Measurements from ENCODE around the gene INSL3.

Gene INSL3

DNA sequence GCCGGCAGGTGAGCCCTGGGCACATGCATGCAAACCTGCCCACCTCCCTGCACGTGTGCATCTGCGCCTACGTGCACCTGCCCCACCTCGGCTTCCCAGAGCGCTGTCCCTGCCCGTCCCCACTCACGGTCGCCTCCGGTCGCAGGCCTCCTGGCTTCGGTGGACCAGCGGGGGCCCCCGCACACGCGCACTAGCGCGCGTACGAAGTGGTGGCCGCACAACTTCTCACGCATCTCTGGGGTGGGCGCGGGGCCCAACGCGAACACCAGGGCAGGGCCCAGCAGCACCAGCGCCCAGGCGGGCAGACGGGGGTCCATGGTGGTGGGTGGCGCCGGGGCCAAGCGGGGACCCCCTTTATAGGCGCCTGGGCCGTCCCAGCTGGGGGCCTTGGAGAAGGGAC, at the start of gene INSL3:
Gene INSL3 (minus strand): TSS at position 330 of the 400 bp plus-strand sequence. CDS start 13 bp downstream, at position 317.
- no peak for DNase-seq (ENCODE audit: low read depth)

DNA sequence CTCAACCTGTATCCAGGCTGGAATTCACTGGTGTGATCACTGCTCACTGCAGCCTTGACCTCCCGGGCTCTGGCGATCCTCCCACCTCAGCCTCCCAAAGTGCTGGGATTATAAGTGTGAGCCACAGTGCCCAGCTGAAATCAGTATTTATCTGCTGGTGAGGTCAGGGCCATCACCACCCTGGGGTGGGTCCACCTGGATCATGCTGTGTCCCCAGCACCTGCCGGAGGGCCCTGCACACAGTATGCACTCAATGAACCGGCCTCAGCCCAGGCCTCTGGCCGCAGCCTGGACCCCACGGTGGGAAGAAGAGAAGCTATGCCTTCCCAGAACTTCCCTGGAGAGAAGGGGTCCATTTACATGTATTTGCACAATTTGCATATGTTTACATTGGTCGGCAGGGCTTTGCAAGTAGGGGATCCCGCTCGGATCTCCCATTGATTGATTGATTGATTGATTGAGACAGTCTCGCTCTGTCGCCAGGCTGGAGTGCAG, 47.8 kb upstream of the INSL3 start:
- DNase-seq (ENCODE audit: low read depth) = no peak

DNA sequence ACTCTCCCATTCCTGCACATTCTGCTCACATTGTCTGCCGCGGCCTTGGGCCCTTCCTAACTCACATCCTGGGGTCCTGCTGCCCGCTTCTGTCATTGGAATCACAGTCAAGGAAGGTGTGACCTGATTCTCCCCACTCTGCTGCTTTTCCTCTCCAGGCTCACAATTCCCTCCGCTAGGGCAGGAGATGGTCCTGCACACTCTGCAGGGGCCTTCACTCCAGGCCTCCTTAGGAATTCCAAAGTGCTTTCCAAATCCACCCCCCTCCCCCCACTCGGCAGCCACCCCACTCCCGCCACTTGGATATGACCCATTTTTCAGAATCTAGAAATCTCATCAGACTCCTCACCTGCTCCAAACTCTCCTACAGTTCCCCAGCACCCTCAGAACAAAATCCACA, 47.4 kb upstream of the INSL3 start:
- DNase-seq (ENCODE audit: low read depth) = no peak

DNA sequence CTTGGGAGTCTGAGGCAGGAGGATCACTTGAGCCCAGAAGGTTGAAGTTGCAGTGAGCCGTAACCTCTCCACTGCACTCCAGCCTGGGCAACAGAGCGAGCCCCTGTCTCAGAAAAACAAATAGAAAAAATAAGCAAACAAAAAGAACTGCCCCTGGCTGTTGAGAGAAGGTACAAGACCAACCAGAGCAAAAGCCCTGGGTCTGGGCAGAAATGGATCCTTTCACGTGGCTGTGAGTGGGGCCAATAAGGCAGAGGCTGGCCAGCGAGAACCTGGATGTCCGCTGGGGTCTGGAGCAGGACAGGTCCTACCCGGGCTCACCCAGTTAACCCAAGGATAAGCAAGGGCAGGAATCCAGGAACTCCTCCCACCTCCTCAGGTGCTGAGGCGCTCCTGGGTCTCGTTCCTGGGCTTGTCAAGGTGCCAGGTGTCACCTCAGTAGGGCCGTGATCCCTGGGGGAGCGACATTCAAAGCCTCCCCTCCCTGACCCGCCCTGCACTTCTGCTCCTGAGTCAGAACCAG, 45.7 kb upstream of the INSL3 start:
- no peak for DNase-seq (ENCODE audit: low read depth)

DNA sequence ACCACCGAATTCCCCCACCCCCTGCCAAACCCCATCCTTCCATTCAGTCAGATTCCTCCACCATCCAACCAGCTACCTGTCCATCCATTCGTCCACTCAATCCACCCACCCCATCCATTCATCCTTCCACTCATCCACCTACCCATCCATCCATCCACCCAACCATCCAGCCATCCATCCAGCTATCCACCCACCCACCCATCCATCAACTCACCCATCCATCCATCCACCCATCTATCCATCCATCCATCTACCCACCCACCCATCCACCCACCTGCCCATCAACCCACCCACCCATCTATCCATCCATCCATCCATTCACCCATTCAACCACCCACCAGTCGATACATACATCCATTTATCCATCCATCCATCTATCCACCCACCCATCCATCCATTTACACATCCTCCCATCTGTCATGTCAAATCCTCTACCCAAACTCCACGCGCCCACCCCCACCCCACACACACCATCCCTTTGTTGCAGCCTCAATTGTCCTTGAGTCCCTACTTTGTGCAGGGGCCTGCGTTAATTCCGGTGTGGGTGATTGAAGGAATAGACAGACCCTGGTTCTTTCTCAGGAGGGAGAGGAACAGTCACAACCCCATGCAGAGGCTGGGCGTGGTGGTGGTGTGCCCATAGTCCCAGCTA, 45.1 kb upstream of the INSL3 start:
- no peak for DNase-seq (ENCODE audit: low read depth)

- no peak for DNase-seq (ENCODE audit: low read depth)
Measured at GRCh38 chr19:17865364-17866311, 44.3 kb upstream of the INSL3 start.

DNA sequence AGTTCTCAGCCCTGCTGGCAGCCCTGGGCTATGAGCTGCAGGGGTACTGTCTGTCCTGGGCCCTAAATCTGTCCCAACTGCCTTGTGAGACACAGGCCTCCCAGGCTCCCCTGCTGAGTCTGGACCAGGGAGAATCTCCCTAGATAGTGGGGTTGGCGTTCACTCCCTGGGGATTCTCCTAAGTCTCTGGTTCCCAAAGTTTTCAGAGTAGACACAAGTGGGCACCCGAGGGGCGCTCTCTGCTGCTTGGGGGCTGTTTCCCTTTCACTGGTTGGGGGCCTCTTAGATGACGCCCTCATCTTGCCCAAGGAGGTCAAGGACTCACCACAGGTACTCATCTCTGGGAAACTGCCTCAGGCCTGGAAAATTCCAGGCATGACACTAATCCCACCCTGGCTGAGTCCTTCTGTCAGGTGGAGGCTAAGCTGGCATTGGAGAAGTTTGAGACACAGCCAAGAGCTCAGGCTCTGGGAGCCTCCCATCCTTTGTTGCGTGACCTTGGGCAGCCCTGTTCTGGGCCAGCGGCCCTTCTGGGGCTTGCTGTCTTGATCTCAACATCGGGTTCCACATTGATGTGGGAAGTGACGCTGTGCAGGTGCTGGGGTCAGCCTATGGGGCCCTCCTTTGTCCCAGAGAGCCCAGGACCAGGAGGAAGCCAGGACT, 42.3 kb upstream of the INSL3 start:
- DNase-seq (ENCODE audit: low read depth) = no peak

- DNase-seq (ENCODE audit: low read depth) = no peak
Measured at GRCh38 chr19:17862711-17863519, 41.6 kb upstream of the INSL3 start.

GRCh38 chr19:17861542-17862402, 40.5 kb upstream of the INSL3 start:
- DNase-seq (ENCODE audit: low read depth) = no peak

DNA sequence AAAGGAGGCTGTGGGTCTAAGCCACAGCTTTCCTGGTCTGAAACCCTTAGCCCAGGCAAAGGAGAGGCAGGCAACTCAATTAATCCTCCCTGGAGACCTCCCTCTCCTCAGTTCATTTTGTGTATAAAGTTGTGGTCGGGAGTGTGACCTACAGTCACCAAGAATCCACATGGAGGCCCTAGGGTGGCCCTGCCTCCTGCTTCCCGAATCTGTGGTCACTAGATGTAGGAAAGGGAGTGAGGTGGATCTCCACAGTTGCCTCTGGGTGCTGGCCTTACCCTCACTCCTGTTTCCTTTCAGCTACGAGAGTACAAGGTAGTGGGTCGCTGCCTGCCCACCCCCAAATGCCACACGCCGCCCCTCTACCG, 39.7 kb upstream of the INSL3 start:
- no peak for DNase-seq (ENCODE audit: low read depth)

DNA sequence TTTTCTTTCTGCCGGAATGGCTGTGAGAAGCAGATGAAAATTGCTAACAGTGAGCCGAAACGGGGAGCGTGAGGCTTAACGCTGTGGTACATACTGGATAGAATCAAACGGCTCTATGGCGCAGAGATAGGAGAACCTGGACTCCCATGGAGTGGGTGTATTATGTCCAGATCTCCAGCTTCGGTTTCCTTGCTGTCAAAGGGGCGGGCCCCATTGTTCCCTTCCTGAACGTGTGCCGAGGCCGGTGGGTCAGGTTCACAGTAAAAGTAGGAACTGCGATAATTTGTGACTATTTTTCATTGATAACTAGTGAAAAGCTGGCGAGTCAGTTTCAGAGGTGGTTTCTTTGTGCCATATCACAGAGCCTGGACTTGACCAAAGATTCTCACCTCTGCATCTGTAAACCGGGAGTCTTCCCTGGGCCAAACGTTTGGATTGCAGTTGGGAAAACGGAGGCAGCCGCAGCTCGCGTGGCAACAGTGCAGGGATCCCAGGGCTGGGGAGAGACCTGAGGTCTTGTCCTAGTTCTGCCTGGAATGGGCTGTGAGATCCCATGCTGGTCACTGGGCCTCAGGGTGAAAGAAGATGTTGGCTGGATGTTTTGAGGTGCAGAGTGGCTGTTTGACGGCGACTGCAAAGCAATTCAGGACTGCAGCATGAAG, 39.1 kb upstream of the INSL3 start:
- no peak for DNase-seq (ENCODE audit: low read depth)

DNA sequence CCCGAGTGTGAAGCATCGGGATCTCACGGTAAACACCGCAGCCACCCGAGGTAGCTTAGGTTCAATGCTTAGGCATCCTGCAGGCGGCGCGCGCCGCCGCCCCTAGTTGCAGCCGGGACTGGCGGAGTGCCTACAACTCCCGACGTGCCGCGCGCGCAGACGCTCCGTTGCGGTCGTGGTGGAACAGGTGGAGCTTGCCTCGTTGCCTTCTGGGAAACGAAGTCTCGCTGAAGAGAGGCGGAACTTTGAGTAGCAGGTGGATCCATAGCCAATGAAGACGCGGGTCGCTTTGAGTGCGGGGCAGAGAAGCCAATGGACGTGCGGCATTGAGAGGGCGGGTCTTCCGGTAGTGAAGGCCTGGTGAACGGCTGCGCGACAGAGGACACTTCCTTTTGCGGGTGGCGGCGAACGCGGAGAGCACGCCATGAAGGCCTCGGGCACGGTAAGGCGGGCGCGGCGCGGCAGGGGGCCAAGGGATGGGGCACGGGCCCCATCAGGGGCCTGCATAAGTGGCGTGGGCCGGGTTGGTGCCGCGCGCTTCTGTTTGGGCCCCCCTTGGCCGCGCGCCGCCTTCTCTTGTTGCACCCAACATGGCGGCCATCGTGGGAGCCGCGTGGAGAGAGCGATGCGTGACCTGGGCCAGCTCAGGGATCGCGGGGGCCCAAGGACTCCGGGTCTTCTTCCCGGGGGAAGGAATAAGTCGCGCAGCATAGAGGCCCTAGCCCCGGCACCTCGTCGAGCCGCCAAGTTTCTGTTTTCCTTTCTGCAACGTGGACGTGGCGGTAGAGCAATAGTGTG, 38.4 kb upstream of the INSL3 start, which contains the start of gene RPL18A:
Gene RPL18A (plus strand): TSS at position 378 of the 798 bp plus-strand sequence. CDS start 47 bp downstream, at position 425.
- peak; percentile 97 for DNase-seq (ENCODE audit: low read depth)

DNA sequence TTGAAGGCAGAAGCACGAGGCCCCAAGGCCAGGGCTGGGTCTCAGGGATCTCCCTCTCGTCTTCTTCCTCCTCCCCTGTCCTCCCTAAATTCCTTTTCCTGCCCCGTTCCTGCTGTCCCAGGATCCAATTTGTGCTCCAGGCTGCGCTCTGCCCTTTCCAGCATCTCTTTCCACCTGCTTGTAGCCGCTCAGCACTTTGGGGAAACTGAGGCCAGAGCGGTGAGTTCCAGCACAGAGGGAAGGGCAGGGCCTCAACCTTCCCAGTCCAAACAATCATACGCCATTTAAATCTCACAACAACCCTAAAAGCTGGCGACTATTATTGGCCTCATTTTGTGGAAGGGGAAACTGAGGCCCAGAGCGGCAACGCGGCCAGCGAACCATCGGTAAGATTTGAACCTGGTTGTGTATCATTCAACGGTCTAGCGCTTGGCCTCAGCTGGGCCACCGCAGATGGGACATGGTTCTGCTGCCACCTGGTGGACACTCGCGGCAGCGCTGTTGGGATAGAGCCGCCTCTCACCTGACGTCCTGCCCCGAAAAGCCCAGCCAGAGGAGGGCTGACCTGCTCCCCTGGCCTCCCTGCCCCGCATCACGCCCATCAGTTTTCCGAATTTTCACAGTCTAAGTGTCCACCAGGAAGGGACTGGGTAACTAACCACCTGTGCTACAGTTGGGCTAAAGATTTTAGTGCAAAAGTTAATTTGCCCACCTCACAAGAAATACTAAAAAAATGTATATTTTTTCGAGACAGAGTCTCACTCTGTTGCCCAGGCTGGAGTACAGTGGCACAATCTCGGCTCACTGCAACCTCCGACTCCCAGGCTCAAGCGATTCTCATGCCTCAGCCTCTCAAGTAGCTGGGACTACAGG, 34.2 kb upstream of the INSL3 start:
- DNase-seq (ENCODE audit: low read depth) = peak; percentile 92

- DNase-seq (ENCODE audit: low read depth) = no peak
Measured at GRCh38 chr19:17854061-17854460, 32.7 kb upstream of the INSL3 start.

DNA sequence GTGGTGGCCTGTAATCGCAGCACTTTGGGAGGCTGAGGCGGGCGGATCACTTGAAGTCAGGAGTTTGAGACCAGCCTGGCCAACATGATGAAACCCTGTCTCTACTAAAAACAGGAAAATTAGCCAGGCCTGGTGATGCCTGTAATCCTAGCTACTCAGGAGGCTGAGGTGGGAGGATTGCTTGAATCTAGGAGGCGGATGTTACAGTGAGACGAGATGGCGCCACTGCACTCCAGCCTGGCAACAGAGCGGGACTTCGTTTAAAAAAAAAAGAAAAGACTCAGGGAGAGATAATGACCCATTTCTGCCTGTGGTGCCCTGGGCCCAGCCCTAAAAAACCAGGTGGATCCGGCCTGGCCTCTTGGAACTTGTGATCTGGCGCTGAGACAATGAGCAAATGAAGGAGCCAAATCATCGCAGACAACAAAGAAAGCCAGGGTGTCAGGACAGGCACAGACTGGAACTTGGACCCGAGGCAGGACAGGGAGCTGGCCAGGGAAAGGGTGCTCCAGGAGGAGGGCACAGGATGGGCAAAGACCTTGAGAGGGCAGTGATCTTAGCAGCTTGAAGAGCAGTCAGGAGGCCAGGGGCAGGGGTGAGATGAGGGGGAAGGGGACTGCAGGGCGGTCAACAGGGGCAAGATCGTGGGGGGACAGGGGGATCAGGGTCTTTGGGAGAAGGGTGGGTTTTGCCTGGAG, 27.4 kb upstream of the INSL3 start:
- DNase-seq (ENCODE audit: low read depth) = no peak

- DNase-seq (ENCODE audit: low read depth) = peak; percentile 79
Measured at GRCh38 chr19:17847538-17848366, 26.4 kb upstream of the INSL3 start, which contains the start of gene JAK3. TSS of gene JAK3 (minus strand) at chr19:17847982. CDS start at chr19:17844417, 3,565 bp downstream.
